B cell (primary cell): ENCODE data around the gene DYTN. TPM values are rescaled to one million over a fixed set of nuclear protein-coding genes. Genes with fewer than 3 reads are reported as not detected.

ENCODE experiments used
- ATAC-seq: fragments of 200-7000 bp; cut with Tn5 transposase; one replicate; pipeline ENCODE4 v1.10.0; 2021; ENCODE audit warnings: low read depth, mild to moderate bottlenecking, moderate number of reproducible peaks, moderate library complexity
- CTCF ChIA-PET: fragments of 350-600 bp; sonication (Branson Sonifier 250); formaldehyde crosslinking; loops from one replicate; lab custom pipeline; 2021; ENCODE audit warnings: antibody characterized with exemption, inconsistent platforms; lab: Charles Lee
- POLR2A ChIA-PET: fragments of 350-600 bp; sonication (Branson Sonifier 250); formaldehyde crosslinking; loops from one replicate; lab custom pipeline; 2021; ENCODE audit warnings: antibody characterized with exemption; lab: Charles Lee
- DNase-seq: peaks from one replicate; pipeline ENCODE4 v3.0.0; 2013
- H2AFZ ChIP-seq: 2 replicates; pipeline ENCODE4 v1.6.1; 2012; ENCODE audit warnings: mild to moderate bottlenecking, low read depth, low read length; ENCODE audit not compliant: insufficient read depth, poor library complexity, severe bottlenecking
- H3K27ac ChIP-seq, 2 donors: 1 replicate in 1 of 2; 2 replicates in 1 of 2; pipeline ENCODE4 v1.5.1; 2012 to 2013; ENCODE audit warnings: low read length in 2 of 2, mild to moderate bottlenecking in 2 of 2, moderate library complexity in 1 of 2
- H3K27me3 ChIP-seq, 4 experiments: fragments of 200-600 bp in 1 of 4; sonication (generic) in 1 of 4; replicated peaks in 1 of 4; 1 replicate in 2 of 4; 2 replicates in 2 of 4; pipeline versions ENCODE4 v1.6.1 to v1.7.0; 2013 to 2016; ENCODE audit warnings: low read length in 3 of 4, mild to moderate bottlenecking in 2 of 4, mixed read lengths in 1 of 4, moderate library complexity in 1 of 4; ENCODE audit not compliant: insufficient read depth in 4 of 4, control insufficient read depth in 3 of 4; ENCODE audit errors: control extremely low read depth in 1 of 4
- H3K36me3 ChIP-seq, 2 experiments: replicated peaks in 1 of 2; 1 replicate in 1 of 2; 2 replicates in 1 of 2; pipeline versions ENCODE4 v1.6.1 to v1.7.1; 2013; ENCODE audit warnings: low read length in 1 of 2; ENCODE audit not compliant: insufficient read depth in 2 of 2, control insufficient read depth in 1 of 2; ENCODE audit errors: control extremely low read depth in 1 of 2, extremely low read depth in 1 of 2
- H3K4me1 ChIP-seq, 2 donors: fragments of 200-600 bp in 1 of 2; sonication (generic) in 1 of 2; 1 replicate in 1 of 2; 2 replicates in 1 of 2; pipeline versions ENCODE4 v1.5.1 to v1.6.1; 2013 to 2017; ENCODE audit warnings: low read length in 2 of 2; ENCODE audit not compliant: control insufficient read depth in 2 of 2, insufficient read depth in 2 of 2
- H3K4me2 ChIP-seq: replicated peaks from 2 replicates; pipeline ENCODE3; 2012; ENCODE audit warnings: mild to moderate bottlenecking, low read depth, low read length; ENCODE audit not compliant: poor library complexity, severe bottlenecking
- H3K4me3 ChIP-seq, 5 experiments: fragments of 200-600 bp in 1 of 5; sonication (generic) in 1 of 5; 1 replicate in 3 of 5; 2 replicates in 2 of 5; pipeline versions ENCODE4 v1.5.1 to v1.7.0; 2011 to 2016; ENCODE audit warnings: low read length in 4 of 5, mild to moderate bottlenecking in 4 of 5, low read depth in 2 of 5, control low read depth in 1 of 5, moderate library complexity in 1 of 5; ENCODE audit not compliant: insufficient read depth in 1 of 5; ENCODE audit errors: control extremely low read depth in 1 of 5, extremely low read depth in 1 of 5
- H3K79me2 ChIP-seq: fragments of 200-600 bp; sonication (generic); one replicate; pipeline ENCODE4 v1.6.0; 2016; ENCODE audit warnings: low read length; ENCODE audit not compliant: control insufficient read depth, insufficient read depth
- H3K9ac ChIP-seq: fragments of 200-600 bp; sonication (generic); 2 replicates; pipeline ENCODE4 v1.6.1; 2017; ENCODE audit warnings: mild to moderate bottlenecking, low read length, moderate library complexity
- H3K9me3 ChIP-seq, 3 donors: one replicate each; pipeline versions ENCODE4 v1.6.1 to v1.7.1; 2013; ENCODE audit warnings: low read length in 2 of 3; ENCODE audit not compliant: control insufficient read depth in 2 of 3, insufficient read depth in 1 of 3; ENCODE audit errors: control extremely low read depth in 1 of 3
- H4K20me1 ChIP-seq: 2 replicates; pipeline ENCODE4 v1.6.0; 2012; ENCODE audit warnings: mild to moderate bottlenecking, low read length; ENCODE audit not compliant: insufficient read depth, control insufficient read depth, poor library complexity, severe bottlenecking
- H3K27ac Mint-ChIP-seq: one replicate; pipeline ENCODE4 v1.8.0; 2021; ENCODE audit warnings: mixed read lengths
- H3K27me3 Mint-ChIP-seq: one replicate; pipeline ENCODE4 v1.8.0; 2021; ENCODE audit warnings: mixed read lengths
- H3K4me1 Mint-ChIP-seq: one replicate; pipeline ENCODE4 v1.8.0; 2021; ENCODE audit warnings: mixed read lengths
- H3K4me3 Mint-ChIP-seq: one replicate; pipeline ENCODE4 v1.8.0; 2021; ENCODE audit warnings: mixed read lengths
- H3K9me3 Mint-ChIP-seq: one replicate; pipeline ENCODE4 v1.8.0; 2022; ENCODE audit warnings: mixed read lengths; ENCODE audit not compliant: insufficient read depth
- CTCF ChIP-seq: fragments of 200-600 bp; IDR thresholded peaks from one replicate; pipeline ENCODE4 v1.8.0; 2022; ENCODE audit warnings: antibody characterized with exemption, mild to moderate bottlenecking
- EZH2 ChIP-seq: IDR thresholded peaks from 2 replicates; pipeline ENCODE4 v1.6.1; 2012; ENCODE audit warnings: borderline replicate concordance, low read depth, mild to moderate bottlenecking, moderate library complexity, low read length; ENCODE audit not compliant: insufficient read depth, poor library complexity, severe bottlenecking
- WGBS: methylation state at CpG from one replicate; pipeline ENCODE4 v1.1.5; 2013; ENCODE audit warnings: missing lambda C conversion rate; ENCODE audit not compliant: insufficient coverage; 5-methylcytosine and 5-hydroxymethylcytosine counted together
- intact Hi-C: fragments of 100-400 bp; cut with micrococcal nuclease; formaldehyde crosslinking; loops from one replicate; pipeline ENCODE4 v1.10.0; 2022
- polyA plus RNA-seq: library from polyadenylated mRNA; depleted of rRNA; stranded (reverse); fragments of >200 nt; gene quantifications from 2 replicates; pipeline ENCODE4 v1.2.3, GENCODE V29; 2012
- total RNA-seq, 2 donors: library from RNA; stranded (reverse); fragments of 120-200 nt in 1 of 2; gene quantifications; 1 replicate in 1 of 2; 2 replicates in 1 of 2; pipeline versions ENCODE4 v1.2.3 to v1.2.4, GENCODE V29; 2013 to 2022

The DYTN gene
- total and polyA plus RNA-seq, 2 donors (not counting 1 experiment from before 2014, with no cell fraction given): not detected

- POLR2A ChIA-PET: no interaction called here
- no peaks in the 10 kb centered on the region for H3K4me1 Mint-ChIP-seq
- peaks cover 29% of the 10 kb centered on the region for H3K27me3 Mint-ChIP-seq
- Histone ChIP-seq H2AFZ (no peak overlapping the region), H3K9ac (no peak overlapping the region), H3K27ac (no peak overlapping the region), H3K79me2 (no peaks in the 10 kb centered on the region), H3K4me3 (no peak overlapping the region), H4K20me1 (no peaks in the 10 kb centered on the region), H3K4me2 (no peak overlapping the region), H3K9me3 (no peaks in the 10 kb centered on the region), H3K36me3 (no peaks in the 10 kb centered on the region), H3K27me3 (no peaks in the 10 kb centered on the region), H3K4me1 (no peaks in the 10 kb centered on the region)
- CTCF ChIA-PET: no interaction called here
- intact Hi-C loops: no loop called here
- no peak overlapping the region for H3K27ac Mint-ChIP-seq
- ATAC-seq: no peak
- no peak overlapping the region for H3K4me3 Mint-ChIP-seq
- no peak for DNase-seq
- no peak for TF ChIP-seq EZH2
- no peak for TF ChIP-seq CTCF
- WGBS: no CpG with 5 or more reads among the region's 2 CpGs
- H3K9me3 Mint-ChIP-seq: no peaks in the 10 kb centered on the region
Observed at GRCh38 chr2:206740800-206741199, 22.6 kb upstream of the DYTN start.

- H3K27me3 ChIP-seq: no peaks in the 10 kb centered on the region
- Mint-ChIP-seq H3K27ac (no peak overlapping the region), H3K4me1 (no peaks in the 10 kb centered on the region), H3K9me3 (no peaks in the 10 kb centered on the region), H3K4me3 (no peak overlapping the region), H3K27me3 (peaks cover 29% of the 10 kb centered on the region)
- no peak overlapping the region for H3K27ac ChIP-seq
- ChIA-PET POLR2A (no interaction called here), CTCF (no interaction called here)
- no peak overlapping the region for H3K4me2 ChIP-seq
- DNase-seq: no peak
- no peaks in the 10 kb centered on the region for H3K79me2 ChIP-seq
- H3K9ac ChIP-seq: no peak overlapping the region
- H3K36me3 ChIP-seq: no peaks in the 10 kb centered on the region
- H3K4me3 ChIP-seq: no peak overlapping the region
- no peaks in the 10 kb centered on the region for H4K20me1 ChIP-seq
- H2AFZ ChIP-seq: no peak overlapping the region
- H3K9me3 ChIP-seq: no peaks in the 10 kb centered on the region
- intact Hi-C loops: no loop called here
- no peak for ATAC-seq
- TF ChIP-seq CTCF (no peak), EZH2 (no peak)
- 100% methylated on average over 1 of the region's 2 CpGs for WGBS
- H3K4me1 ChIP-seq: no peaks in the 10 kb centered on the region
Observed at GRCh38 chr2:206739271-206739670, 21.1 kb upstream of the DYTN start.
